Activated gamma-delta T cell (primary cell): ENCODE data around the gene NEMP1.
"Not testable (repeated sequence)": the region's sequence is repeated elsewhere in the genome, so short reads cannot be mapped to it uniquely, and the experiment has no call there.

Experiments used
- DNase-seq: peaks from one replicate; lab custom pipeline; 2025; lab: John Stamatoyannopoulos, UW

NEMP1 gene

DNA sequence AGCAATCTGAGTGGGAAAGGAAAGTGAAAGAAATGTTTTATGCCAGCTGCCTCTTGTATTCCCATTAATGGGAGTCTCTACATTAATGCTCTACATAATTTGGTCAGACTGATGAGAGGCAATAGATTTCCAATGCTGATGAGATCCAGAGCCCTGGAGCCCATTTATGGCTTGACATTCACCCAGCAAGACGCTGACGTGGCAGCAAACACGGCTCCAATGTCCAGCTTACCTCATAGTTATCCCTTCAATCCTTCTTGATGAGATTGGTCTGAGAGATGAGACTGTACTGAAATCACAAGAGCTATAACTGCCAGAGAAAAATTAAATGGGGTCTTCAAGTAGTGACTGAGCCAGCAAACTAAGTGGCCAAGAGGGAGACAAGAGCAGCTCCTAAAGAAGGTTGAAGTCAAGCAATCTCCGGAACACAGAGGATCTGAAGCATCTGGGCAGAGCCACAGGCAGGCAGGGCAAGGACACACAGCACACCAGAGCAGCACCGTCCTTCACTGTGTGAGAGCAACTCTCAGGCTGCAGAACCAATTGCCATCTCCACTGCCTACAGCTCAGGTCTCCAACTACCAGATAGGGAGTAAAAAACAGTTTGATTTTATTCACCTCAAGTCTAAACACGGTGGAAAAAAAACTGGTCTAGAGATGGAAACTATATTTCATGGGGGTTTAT, 21.4 kb downstream of the NEMP1 start:
- no peak for DNase-seq

DNA sequence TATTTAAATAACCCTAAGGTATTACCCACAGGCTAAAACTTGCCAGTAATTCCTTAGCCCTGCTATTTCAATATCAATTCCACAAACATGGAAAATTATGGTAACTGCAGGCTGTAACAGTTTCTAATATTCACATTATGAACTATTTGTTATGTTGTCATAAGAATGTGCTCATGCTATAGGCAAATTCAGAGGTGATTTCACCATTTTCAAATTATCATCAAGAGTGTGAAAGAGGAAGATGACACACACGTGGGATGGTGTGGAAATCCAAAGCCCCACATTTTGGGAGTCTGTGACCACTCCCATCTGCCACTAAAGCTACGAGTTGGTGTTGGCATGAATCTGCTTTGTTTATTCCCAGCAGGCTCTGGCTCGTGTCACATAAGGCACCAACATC, 22.8 kb downstream of the NEMP1 start:
- DNase-seq: no peak

DNA sequence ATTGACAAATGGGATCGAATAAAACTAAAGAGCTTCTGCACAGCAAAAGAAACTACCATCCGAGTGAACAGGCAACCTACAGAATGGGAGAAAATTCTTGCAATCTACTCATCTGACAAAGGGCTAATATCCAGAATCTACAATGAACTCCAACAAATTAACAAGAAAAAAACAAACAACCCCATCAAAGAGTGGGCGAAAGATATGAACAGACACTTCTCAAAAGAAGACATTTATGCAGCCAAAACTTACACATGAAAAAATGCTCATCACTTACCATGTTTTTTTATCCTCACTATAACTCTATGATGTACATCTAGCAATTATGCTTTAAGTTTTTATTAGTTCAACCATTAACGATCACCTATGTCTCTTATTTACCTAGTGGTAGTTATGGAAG, 24.7 kb downstream of the NEMP1 start:
- DNase-seq: not testable (repeated sequence)

DNA sequence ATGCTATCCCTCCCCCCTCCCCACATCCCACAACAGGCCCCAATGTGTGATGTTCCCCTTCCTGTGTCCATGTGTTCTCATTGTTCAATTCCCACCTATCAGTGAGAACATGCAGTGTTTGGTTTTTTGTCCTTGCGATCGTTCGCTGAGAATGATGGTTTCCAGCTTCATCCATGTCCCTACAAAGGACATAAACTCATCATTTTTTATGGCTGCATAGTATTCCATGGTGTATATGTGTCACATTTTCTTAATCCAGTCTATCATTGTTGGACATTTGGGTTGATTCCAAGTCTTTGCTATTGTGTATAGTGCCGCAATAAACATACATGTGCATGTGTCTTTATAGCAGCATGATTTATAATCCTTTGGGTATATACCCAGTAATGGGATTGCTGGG, 25.4 kb downstream of the NEMP1 start:
- DNase-seq: not testable (repeated sequence)

- DNase-seq: no peak
These were observed 27.6 kb downstream of the NEMP1 start for GRCh38 chr12:57051011-57051410.

DNA sequence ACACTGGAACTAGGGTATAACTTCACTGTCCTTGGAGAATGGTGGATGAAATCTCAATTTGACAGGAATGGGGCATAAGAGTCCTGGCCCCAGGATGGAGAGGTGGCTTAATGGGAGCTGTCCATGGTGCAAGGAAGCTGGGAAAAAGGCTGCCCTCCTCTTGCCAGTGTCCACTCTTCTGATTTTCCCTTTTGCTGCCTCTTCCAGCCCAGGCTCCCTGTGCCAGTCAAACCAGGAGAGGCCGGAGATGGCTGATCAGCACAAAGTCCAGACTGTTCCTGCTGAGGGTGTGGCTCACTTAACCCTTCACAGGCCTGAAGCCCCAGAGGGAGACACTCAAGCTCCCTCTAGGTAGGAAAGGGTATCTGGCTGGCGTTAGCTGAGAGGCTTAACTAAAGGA, 28.7 kb downstream of the NEMP1 start, which contains the start of gene MYO1A:
Gene MYO1A, minus strand, starts transcription at position 240 of the 400 bp plus-strand sequence. CDS start 1,806 bp downstream, outside the sequence.
- no peak for DNase-seq

GRCh38 chr12:57049119-57049446, 29.5 kb downstream of the NEMP1 start:
- DNase-seq: no peak

- DNase-seq: no peak
These were observed 30.0 kb downstream of the NEMP1 start for GRCh38 chr12:57048423-57049118.

DNA sequence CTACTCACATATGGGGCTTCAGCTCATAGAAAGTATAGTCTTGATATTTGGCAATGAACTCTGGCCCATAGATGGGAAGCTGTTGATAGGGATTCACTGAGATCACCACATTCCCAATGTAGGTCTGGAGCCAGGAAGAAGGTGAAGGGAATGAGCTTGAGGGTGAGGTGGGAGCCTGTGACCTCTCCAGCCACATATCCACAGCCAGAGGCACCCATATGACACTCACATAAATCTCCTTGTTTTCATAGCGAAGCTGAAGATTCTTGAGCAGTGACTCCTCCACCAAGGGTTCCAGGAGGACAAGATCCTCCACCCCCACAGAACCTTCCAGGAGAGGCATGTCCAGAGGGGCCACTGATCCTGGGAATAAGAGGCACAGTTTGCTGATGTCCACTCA, 30.6 kb downstream of the NEMP1 start:
- DNase-seq: no peak

DNA sequence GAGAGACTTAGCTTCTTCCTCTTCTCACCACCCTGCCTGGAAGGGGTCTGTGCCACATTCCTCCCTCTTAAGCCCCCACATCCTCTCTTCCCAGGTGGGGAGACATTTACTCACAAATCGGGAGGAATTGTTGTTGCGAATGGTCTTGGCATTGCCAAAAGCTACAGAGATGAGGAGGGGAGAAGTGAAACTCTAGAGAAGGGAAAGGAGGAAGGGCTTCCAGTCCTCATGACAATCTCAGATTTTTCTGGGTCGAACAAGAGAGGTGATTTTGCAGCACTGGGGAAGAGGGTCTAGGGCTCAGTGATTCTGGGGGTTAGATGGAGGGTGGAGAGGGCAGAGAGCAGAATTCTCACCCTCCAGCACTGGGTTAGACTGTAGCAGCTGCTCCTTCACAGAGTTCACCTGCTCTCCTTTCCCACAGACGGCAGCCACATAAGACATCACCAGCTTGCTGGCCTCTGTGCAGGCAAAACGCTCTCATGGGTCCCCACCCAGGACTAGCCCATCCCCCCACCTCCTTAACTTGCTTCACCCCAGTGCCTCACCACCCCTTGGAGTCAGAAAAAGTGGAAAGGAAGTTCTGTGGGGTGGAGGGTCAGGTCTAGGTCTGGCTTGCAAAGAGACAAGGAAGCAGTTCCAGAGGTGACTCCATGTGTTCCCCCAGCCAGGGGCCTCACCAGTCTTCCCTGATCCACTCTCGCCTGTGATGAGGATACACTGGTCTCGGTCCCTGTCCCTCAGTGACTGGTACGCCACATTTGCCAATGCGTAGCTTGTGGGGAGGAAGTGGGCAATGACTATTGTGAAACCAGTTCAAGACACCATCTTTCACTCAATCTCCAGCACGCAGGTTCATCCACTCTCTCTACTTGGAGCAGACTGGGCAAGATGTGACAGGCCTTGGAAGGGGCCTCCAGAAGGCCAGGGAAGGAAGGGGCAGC, 31.4 kb downstream of the NEMP1 start:
- DNase-seq: no peak

DNA sequence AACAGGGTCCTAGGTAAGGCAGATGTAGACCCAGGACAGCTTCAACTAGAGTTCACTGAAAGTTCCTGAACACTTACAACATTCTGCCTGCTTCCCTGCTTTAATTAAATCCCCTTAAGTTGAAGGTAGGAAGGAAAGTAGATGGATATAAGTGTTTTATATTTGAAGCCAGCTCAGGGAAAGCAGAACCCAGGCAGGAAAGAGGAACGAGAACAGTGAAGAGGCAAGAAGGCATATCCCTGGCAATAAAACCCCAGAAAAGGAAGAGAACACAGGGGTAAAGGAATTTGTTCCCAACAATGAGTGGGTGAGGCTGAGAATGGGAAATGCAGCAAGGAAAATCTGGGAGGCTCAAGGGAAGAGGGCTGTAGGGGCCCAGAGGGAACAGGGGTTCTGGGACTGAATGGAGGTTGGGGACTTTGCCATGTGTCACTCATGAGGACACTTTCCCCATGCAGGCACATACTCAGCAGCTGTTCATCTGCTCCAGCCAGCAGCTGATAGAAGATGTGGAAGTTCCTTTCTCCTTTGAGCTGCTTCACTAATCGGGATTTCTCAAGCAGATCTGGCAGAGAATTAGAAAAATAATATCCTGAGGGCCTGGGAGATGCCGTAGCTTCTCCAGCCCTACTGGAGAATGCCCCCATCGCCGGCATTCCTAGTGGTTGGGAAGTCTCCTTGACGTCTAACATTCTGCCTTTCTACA, 32.4 kb downstream of the NEMP1 start:
- no peak for DNase-seq

DNA sequence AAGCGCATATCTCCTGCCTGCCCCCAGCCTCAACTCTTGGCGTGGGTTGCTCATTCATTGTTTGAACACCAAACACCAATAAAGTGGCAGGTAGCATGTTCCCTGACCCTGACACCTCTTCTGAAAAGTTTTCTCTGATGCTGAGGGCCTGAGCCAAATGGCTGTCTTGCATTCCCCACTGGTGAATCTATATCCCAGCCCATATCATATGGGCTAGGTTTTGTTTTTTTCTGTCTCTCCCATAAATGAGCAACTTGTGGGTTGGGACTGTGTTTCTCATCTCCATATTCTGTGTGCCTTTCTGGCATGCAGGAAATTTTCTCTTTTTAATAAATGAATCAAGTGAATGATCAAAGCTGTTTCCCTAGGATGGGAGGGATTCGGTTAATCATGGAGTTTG, 33.7 kb downstream of the NEMP1 start:
- no peak for DNase-seq

DNA sequence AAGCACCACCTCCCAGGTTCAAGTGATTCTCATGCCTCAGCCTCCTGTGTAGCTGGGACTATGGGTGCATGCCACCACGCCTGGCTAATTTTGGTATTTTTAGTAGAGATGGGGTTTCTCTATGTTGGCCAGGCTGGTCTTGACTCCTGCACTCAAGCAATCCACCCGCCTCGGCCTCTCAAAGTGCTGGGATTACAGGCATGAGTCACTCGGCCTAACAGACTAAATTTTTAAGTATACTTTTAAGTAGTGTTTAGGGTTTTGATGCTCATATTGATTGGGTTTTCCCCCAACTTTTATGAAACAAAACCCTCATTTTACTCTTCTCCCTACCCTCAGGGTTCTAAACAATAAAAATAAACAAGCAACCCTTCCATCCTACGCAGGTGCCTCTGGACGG, 34.1 kb downstream of the NEMP1 start:
- no peak for DNase-seq

- DNase-seq: no peak
These were observed 35.9 kb downstream of the NEMP1 start for GRCh38 chr12:57042695-57043094.

DNA sequence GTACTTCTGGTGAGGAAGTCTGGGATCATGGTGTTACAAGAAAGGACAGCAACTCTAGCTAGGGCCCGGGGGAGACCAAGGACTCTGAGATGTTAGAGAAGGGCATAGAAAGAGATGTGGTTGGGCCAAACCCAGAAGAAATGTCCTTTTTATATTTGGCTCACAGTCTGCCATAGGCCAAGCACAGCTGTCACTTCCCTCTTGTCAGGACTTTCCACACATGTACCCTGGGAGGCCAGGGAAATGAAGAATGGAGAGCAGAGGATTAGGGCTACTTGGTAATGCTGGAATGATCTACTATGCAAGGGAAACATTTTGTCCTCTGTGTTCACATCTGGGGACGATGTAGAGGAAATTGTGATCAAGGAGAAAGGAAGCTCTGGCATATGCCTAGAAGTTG, 37.8 kb downstream of the NEMP1 start:
- no peak for DNase-seq

- no peak for DNase-seq
These were observed 38.4 kb downstream of the NEMP1 start for GRCh38 chr12:57040211-57040610.

- DNase-seq: no peak
These were observed 39.4 kb downstream of the NEMP1 start for GRCh38 chr12:57039016-57039798.

DNA sequence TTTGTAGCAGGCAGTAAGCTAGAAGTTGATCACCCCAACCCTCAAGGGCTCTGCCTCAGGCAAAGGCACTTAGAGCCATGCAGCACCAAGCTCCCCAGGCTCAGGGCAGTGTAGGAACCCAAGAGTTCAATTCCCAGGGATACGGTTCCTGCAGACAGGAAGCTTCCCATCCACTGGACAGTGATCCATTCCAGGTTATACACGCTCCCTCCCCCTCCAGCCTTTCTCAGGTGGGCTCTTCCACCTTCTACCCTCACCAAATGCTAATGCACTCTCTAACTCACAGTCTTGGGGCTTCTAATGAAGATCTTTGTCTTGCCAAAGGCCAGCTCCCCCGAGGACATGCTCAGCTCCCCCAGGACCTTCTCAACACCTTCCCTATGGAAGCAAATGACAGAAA, 41.3 kb downstream of the NEMP1 start:
- DNase-seq: no peak

- DNase-seq: no peak
These were observed 45.2 kb downstream of the NEMP1 start for GRCh38 chr12:57033431-57033830.

DNA sequence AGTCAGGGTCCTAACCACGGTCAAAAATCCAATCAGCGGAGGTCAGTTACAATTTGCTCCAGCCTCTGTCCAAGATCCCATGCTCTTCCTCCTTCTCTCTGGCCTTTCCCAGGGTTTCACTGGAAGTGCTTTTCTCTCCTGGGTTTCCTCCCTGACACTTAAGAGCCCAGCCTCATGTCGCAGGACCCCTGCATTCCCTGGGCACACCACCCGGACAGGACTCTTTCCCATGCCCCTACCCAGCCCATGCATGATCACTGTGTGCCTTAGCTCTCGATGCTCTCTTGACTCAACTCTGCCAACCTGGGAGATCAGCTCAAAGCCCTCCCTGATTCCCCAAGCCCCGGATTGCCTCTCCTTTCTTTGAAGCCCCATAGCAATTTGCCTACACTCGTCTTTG, 46.8 kb downstream of the NEMP1 start:
- no peak for DNase-seq

DNA sequence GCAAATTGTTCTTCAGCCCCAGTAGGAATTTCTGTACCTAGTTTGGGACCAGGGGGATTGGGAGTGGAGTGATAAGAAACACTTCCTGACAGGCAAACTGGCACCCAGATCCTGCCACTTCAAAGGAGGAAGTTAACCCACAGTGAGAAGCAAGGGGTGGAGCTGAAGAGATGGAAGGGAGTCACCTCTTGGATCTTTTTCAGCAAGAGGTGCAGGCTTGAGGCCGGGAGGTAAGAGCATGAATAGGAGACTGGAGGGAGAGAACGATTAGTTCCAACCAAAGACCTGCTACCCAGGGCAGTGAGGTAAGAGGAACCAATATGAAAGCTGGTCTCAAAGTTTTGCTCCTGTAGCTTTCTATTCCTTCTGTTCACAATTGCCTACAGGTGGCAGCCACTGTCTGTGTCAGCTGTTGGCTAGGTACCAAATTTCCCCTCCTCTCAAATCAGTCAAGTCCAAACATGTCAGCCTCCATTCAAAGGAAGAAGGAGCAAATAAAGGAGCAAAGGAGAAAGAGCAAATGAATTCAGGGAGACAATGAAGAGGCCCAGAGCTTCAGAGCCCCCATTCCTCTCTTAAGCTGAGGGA, 47.4 kb downstream of the NEMP1 start:
- DNase-seq: no peak
